Left hindlimb (tissue), 1 donor: ENCODE data around the gene TSC2.
"Not testable (repeated sequence)": the region's sequence is repeated elsewhere in the genome, so short reads cannot be mapped to it uniquely, and the experiment has no call there.

ENCODE experiments used
- DNase-seq: peaks from one replicate; pipeline ENCODE4 v3.0.0-alpha.2; 2018

TSC2 gene

GRCh38 chr16:2009791-2010510 is 37.8 kb upstream of the TSC2 start, which contains the start of gene ZNF598:
Gene ZNF598, minus strand, starts transcription at chr16:2009821.
- DNase-seq = peak; percentile 89

GRCh38 chr16:2011726-2012125 is 36.1 kb upstream of the TSC2 start:
- DNase-seq = not testable (repeated sequence)

GRCh38 chr16:2013527-2013926 is 34.3 kb upstream of the TSC2 start:
- DNase-seq = no peak

GRCh38 chr16:2015117-2015946 is 32.5 kb upstream of the TSC2 start:
- DNase-seq = no peak

- no peak for DNase-seq
Observed at GRCh38 chr16:2015947-2016208, 31.9 kb upstream of the TSC2 start.

GRCh38 chr16:2016407-2016922 is 31.3 kb upstream of the TSC2 start:
- no peak for DNase-seq

GRCh38 chr16:2019518-2019920 is 28.3 kb upstream of the TSC2 start, which contains the start of gene NPW:
Gene NPW, plus strand, starts transcription at chr16:2019785.
- no peak for DNase-seq

GRCh38 chr16:2019921-2020831 is 27.6 kb upstream of the TSC2 start:
- no peak for DNase-seq

- no peak for DNase-seq
Observed at GRCh38 chr16:2022723-2023091, 25.1 kb upstream of the TSC2 start.

- peak; percentile 94 for DNase-seq
Observed at GRCh38 chr16:2023092-2024031, 24.4 kb upstream of the TSC2 start.

GRCh38 chr16:2024032-2024420 is 23.8 kb upstream of the TSC2 start:
- DNase-seq = no peak

GRCh38 chr16:2025251-2025650 is 22.5 kb upstream of the TSC2 start:
- DNase-seq = peak; percentile 34

GRCh38 chr16:2025878-2026460 is 21.8 kb upstream of the TSC2 start:
- no peak for DNase-seq

GRCh38 chr16:2026461-2027023 is 21.2 kb upstream of the TSC2 start, which contains the start of gene NHERF2:
Gene NHERF2, plus strand, starts transcription at chr16:2026902. Its CDS starts 104 bp downstream, at chr16:2027006.
- peak; percentile 59 for DNase-seq

GRCh38 chr16:2027024-2028010 is 20.5 kb upstream of the TSC2 start:
- DNase-seq = peak; percentile 46

GRCh38 chr16:2028146-2028545 is 19.6 kb upstream of the TSC2 start:
- DNase-seq = no peak

GRCh38 chr16:2028620-2029220 is 19.1 kb upstream of the TSC2 start:
- DNase-seq = peak; percentile 26

GRCh38 chr16:2029350-2029749 is 18.4 kb upstream of the TSC2 start:
- peak; percentile 31 for DNase-seq

GRCh38 chr16:2030036-2030435 is 17.7 kb upstream of the TSC2 start:
- DNase-seq = no peak
